Brain microvascular endothelial cell (primary cell): ENCODE results near the gene STAMBP.
A peak's percentile ranks its signal among the peaks of the same experiment; 100 is the strongest.

ENCODE experiments used
- DNase-seq: peaks from one replicate; pipeline ENCODE4 v3.0.0-alpha.2; 2020
- H3K27ac ChIP-seq: fragments of 250-450 bp; sonication (Bioruptor Pico); 2 replicates; pipeline ENCODE4 v1.5.1; 2020; ENCODE audit warnings: mild to moderate bottlenecking, moderate library complexity
- H3K27me3 ChIP-seq: fragments of 250-450 bp; sonication (Bioruptor Pico); replicated peaks from 2 replicates; pipeline ENCODE4 v1.5.1; 2020; ENCODE audit warnings: mild to moderate bottlenecking
- H3K36me3 ChIP-seq: fragments of 250-450 bp; sonication (Bioruptor Pico); replicated peaks from 2 replicates; pipeline ENCODE4 v1.5.1; 2020; ENCODE audit warnings: mild to moderate bottlenecking
- H3K4me3 ChIP-seq: 2 replicates; pipeline ENCODE4 v1.5.1; 2011; ENCODE audit warnings: low read depth, mild to moderate bottlenecking, control low read depth, low read length, moderate library complexity
- CTCF ChIP-seq: IDR thresholded peaks from 2 replicates; pipeline ENCODE4 v1.5.1; 2011; ENCODE audit warnings: low read depth, mild to moderate bottlenecking, moderate library complexity, low read length, control low read depth, inconsistent platforms; ENCODE audit errors: missing control alignments
- in situ Hi-C: cut with HindIII; loops from 2 replicates; pipeline ENCODE4 v1.10.0; 2017; ENCODE audit warnings: low sequenced_read_pairs, low pct_ligation_motif_present

The STAMBP gene

GRCh38 chr2:73892631-73893329 is 64.0 kb downstream of the STAMBP start, which contains the start of gene ACTG2:
Gene ACTG2 (plus strand): TSS chr2:73893008. CDS start chr2:73901312, 8,304 bp downstream.
- DNase-seq = peak; percentile 22
- Histone ChIP-seq H3K4me3 (peak within 1 kb of the TSS; percentile 26), H3K36me3 (no peaks in the 10 kb centered on the region), H3K27me3 (no peaks in the 10 kb centered on the region), H3K27ac (no peak within 1 kb of the TSS)
- TF ChIP-seq CTCF = no peak
- in situ Hi-C loops = no loop called here

GRCh38 chr2:73893764-73894474 is 65.2 kb downstream of the STAMBP start:
- TF ChIP-seq CTCF = no peak
- Histone ChIP-seq H3K27ac (no peak overlapping the region), H3K4me3 (no peak overlapping the region), H3K27me3 (no peaks in the 10 kb centered on the region), H3K36me3 (no peaks in the 10 kb centered on the region)
- in situ Hi-C loops = no loop called here
- no peak for DNase-seq

GRCh38 chr2:73894475-73894850 is 65.7 kb downstream of the STAMBP start:
- H3K4me3 ChIP-seq = no peak overlapping the region
- H3K27ac ChIP-seq = no peak overlapping the region
- in situ Hi-C loops = no loop called here
- no peak for DNase-seq
- H3K36me3 ChIP-seq = no peaks in the 10 kb centered on the region
- H3K27me3 ChIP-seq = no peaks in the 10 kb centered on the region
- no peak for TF ChIP-seq CTCF

GRCh38 chr2:73894877-73895276 is 66.1 kb downstream of the STAMBP start:
- in situ Hi-C loops = no loop called here
- Histone ChIP-seq H3K27ac (no peak overlapping the region), H3K36me3 (no peaks in the 10 kb centered on the region), H3K4me3 (no peak overlapping the region), H3K27me3 (no peaks in the 10 kb centered on the region)
- no peak for TF ChIP-seq CTCF
- DNase-seq = no peak

- in situ Hi-C loops = no loop called here
- Histone ChIP-seq H3K27me3 (no peaks in the 10 kb centered on the region), H3K4me3 (no peak overlapping the region), H3K27ac (no peak overlapping the region), H3K36me3 (no peaks in the 10 kb centered on the region)
- no peak for TF ChIP-seq CTCF
- no peak for DNase-seq
Measured at GRCh38 chr2:73895473-73895872, 66.7 kb downstream of the STAMBP start.
